HG02943 (cell line): ENCODE results near the gene DNAJC9.

Source experiments
- ATAC-seq: cut with Tn5 transposase; IDR thresholded peaks from one replicate; pipeline ENCODE4 v1.9.1; 2021; ENCODE audit warnings: mild to moderate bottlenecking, low read depth, moderate library complexity; ENCODE audit not compliant: unreplicated experiment

Gene DNAJC9

GRCh38 chr10:73244866-73245477 lies 2.1 kb downstream of the DNAJC9 start:
- no peak for ATAC-seq

GRCh38 chr10:73239908-73240307 lies 7.1 kb downstream of the DNAJC9 start:
- ATAC-seq = no peak

DNA sequence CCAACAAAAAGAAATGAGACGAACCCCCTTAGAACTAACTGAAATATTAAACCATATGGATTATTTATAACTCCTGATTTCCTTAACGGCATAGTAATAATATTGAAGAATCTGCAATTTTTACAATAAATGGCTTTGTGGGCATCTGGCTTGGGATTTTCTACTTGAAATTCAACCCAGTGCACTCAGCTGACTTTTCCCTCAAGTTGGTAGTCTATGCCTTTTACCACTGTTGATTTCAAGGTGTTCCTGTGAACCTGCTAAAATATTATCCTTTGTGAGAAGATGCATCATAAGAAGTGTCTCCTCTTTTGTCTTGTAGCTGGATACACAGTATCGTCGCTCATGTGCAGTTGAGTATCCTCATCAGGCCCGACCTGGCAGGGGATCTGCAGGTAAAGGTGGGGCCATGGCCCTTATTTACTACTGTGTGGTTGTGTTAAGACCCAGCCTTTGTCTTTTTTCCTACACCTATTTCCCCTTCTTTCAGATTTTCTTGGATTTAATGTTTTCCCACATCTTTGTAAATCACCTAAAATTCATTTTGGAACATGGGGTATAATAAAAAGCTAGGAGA lies 8.0 kb downstream of the DNAJC9 start:
- ATAC-seq = no peak

GRCh38 chr10:73234695-73235094 lies 12.4 kb downstream of the DNAJC9 start:
- ATAC-seq = no peak

- ATAC-seq = no peak
Measured at GRCh38 chr10:73233883-73234282, 13.2 kb downstream of the DNAJC9 start.

- ATAC-seq = no peak
Measured at GRCh38 chr10:73232887-73233286, 14.2 kb downstream of the DNAJC9 start.

- no peak for ATAC-seq
Measured at GRCh38 chr10:73229567-73229966, 17.5 kb downstream of the DNAJC9 start.

DNA sequence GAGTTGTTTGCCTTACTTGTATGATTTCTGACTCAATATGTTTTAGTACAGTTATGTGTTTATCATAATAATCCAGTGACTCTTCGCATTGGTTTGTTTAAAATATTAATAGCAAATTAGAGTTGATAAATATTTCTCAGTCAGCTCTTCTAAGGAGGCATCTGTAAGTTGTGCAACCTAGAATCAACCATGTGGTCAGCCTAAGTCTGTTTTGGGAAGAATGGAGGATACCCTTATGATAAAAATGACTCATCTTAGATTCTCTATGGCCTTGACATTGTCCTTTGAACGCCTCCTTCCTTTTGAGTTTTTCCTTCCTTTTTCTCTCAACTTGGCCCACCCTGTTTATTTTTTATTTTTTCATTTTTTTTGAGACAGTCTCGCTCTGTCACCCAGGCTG lies 18.8 kb downstream of the DNAJC9 start:
- ATAC-seq = no peak

- ATAC-seq = no peak
Measured at GRCh38 chr10:73226663-73227062, 20.4 kb downstream of the DNAJC9 start.

DNA sequence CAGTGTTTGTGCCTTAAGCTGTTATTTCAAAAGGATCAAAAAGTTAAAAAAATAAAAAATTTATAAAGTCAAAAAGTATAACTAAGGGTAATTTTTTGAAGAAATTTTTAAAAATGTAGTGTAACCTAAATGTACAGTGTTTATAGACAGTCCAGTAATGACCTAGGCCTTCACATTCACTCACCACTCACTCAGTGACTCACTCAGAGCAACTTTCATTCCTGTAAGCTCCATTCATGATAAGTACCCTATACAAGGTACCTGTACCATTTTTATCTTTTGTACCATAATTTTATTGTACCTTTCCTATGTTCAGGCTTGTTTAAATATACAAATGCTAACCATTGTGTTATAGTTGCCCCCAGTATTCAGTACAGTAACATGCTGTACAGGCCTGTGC lies 21.5 kb downstream of the DNAJC9 start:
- no peak for ATAC-seq

DNA sequence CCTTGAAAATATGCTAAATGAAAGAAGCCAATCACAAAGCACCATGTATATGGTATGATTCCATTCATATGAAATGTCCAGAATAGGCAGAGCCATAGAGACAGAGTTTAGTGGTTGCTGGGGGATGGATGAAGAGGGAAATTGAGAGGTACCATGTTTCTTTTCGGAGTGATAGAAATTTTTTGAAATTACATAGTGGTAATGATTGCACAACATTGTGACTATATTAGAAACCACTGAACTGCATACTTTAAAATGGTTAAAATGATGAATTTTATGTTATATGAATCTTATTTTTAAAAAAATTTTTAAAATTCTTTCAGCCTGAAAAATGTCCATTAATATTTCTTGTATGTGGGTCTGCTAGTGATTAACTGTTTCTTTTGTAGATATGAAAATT lies 26.1 kb downstream of the DNAJC9 start:
- no peak for ATAC-seq

DNA sequence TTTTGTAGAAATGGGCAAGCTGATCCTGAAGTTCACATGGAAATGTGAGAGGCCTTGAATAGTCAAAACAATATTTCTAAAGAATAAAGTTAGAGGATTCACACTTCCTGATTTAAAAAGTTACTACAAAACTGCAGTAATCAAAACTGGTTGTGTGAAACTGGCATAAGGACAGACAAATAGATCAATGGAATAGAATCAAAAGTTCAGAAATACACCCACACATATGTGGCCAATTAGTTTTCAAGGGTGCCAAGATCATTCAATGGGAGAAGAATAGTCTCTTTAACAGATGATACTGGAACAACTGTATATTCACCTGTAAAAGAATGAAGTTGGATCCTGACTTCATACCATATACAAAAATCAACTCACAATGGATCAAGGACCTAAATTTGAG lies 27.7 kb downstream of the DNAJC9 start:
- no peak for ATAC-seq

- ATAC-seq = no peak
Measured at GRCh38 chr10:73218431-73219191, 28.4 kb downstream of the DNAJC9 start.

DNA sequence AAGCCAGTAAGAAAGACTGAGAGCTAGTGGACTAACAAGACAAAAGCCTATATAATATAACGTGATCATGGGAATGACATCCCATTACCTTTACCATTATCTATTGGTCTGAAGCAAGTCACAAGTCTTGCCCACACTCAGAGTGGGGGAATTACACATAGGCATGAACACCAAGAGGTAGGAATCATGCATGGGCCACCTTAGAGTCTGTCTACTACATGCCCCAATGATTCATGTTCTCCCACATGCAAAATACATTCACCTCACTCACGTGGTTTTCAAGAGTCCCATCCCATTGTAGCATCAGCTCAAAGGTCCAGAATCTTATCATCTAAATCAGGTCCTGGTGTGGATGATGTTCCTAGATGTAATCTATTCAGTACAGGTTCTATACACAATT lies 29.4 kb downstream of the DNAJC9 start:
- no peak for ATAC-seq

DNA sequence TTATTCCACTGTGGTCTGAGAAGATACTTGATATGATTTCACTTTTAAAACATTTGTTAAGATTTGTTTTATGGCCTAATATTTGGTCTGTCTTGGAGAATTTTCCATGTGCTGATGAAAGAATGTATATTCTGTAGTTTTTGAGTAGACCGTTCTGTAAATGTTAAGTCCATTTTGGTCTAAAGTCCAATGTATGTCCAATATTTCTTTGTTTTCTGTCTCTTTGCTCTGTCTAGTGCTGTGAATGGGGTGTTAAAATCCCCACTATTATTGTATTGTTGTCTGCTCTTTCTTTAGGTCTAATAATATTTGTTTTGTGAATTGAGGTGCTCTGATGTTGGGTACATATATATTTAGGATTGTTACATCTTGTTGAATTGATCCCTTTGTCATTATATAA lies 31.3 kb downstream of the DNAJC9 start:
- ATAC-seq = no peak

DNA sequence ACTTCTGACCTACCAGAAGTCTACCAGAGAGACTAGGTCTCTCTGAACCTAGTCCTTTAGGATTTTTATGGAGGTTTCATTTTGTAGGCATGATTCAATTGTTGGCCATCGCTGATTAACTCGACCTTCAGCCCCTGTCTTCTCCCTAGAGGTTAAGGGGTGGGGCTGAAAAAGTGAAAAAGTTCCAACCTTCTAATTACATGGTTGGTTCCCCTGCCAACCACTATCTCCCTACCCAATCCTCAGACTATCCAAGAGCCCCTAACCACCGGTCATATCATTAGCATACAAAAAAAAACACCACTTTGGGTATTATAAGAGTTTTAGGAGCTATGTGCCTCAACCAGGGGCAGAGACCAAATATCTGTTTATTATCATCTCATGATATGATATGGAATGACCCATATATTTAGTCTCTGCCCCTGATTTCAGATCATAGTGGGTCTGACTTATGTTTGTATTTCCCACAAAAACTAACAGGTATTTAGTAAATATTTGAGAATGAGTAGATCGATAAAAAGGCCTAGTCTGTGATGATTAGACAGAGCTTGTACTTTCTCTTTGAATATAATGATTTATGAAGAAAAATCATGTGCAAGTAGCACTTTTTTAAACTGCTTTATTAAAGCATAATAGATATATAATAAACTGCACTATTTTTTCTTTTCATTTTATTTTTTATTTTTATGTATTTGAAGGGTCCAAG lies 35.8 kb downstream of the DNAJC9 start:
- no peak for ATAC-seq

DNA sequence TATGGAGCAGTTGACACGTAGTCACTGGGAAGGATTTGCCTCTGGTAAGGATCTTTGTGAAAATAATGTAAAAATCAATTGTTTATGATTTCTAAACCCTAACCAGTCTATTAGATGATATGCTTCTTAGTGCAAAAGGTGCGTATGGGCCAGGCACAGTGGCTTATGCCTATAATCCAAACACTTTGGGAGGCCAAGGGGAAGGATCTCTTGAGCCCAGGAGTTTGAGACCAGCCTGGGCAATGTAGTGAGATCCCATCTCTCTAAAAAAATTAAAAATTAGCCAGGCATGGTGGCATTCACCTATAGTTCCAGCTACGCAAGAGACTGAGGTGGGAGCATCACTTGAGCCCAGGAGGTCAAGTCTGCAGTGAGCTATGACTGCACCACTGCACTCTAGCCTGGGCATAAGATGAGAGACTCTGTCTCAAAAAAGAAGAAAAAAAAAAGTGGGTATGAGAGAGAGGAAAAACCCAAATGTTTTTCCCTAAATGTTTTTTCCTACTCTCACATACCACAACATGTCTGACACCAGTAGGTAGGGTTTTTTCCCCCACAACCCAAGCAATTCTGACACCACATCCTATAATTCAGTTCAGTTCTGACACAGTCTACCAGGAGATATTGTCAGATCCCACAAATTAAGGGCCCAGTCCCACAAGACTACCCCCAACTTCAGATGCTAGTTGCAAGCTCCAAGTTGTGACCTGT lies 36.5 kb downstream of the DNAJC9 start:
- no peak for ATAC-seq

- ATAC-seq = no peak
Measured at GRCh38 chr10:73209705-73210104, 37.4 kb downstream of the DNAJC9 start.

DNA sequence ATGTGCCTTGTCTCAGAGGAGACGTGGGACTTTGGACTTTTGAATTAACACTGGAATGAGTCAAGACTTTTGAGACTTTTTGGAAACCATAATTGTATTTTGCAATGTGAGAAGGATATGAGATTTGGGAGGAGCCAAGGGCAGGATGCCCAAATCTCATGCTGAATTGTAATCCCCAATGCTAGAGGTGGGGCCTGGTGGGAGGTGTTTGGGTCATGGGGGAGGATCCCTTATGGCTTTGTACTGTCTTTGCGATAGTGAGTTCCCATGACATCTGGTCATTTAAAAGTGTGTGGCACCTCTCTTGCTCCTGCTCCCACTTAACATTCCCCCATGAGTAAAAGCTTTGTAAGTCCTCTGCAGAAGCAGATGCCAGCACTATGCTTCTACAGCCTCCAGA lies 39.2 kb downstream of the DNAJC9 start:
- no peak for ATAC-seq

DNA sequence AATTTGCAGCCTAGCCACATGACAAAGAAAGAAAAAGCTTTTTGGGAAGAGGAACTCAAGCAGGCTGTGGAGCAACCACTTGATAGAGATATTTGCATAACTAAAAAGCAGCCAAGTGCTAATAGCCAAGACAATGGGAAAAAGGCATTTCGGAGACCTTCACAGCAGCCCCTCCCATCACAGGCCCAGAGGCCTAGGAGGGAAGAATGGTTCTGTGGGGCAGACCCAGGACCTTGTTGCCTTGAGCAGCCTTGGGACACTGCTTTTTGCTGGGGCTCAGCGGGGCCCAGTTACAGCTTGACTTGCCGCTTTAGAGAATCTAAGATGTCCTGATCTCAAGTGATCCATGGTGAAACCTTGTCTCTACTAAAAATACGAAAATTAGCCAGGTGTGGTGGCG lies 40.7 kb downstream of the DNAJC9 start:
- ATAC-seq = no peak

- ATAC-seq = no peak
Measured at GRCh38 chr10:73205890-73206289, 41.2 kb downstream of the DNAJC9 start.
